Cerebellar nuclear complex (tissue), 1 donor: ENCODE results near the gene LCN6.
"Not testable (repeated sequence)": the region's sequence is repeated elsewhere in the genome, so short reads cannot be mapped to it uniquely, and the experiment has no call there.

Source experiments
- DNase-seq, 2 experiments: peaks; one replicate each; lab custom pipeline; 2025; lab: John Stamatoyannopoulos, UW

LCN6 gene

GRCh38 chr9:136759436-136760325 is 11.4 kb upstream of the LCN6 start:
- no peak for DNase-seq

- no peak for DNase-seq
Measured at GRCh38 chr9:136759001-136759400, 10.7 kb upstream of the LCN6 start.

- DNase-seq = no peak
Measured at GRCh38 chr9:136757751-136758140, 9.4 kb upstream of the LCN6 start.

- peak in 1 of 2 experiments; percentile 19 for DNase-seq
Measured at GRCh38 chr9:136757328-136757727, 9.0 kb upstream of the LCN6 start.

GRCh38 chr9:136756836-136757235 is 8.5 kb upstream of the LCN6 start:
- no peak for DNase-seq

GRCh38 chr9:136756134-136756438 is 7.8 kb upstream of the LCN6 start:
- DNase-seq = no peak

- DNase-seq = not testable (repeated sequence)
Measured at GRCh38 chr9:136755302-136756133, 7.2 kb upstream of the LCN6 start.

- DNase-seq = no peak
Measured at GRCh38 chr9:136754626-136755301, 6.4 kb upstream of the LCN6 start.

- DNase-seq = no peak
Measured at GRCh38 chr9:136754059-136754572, 5.8 kb upstream of the LCN6 start.

- DNase-seq = no peak
Measured at GRCh38 chr9:136753371-136754058, 5.2 kb upstream of the LCN6 start.

- no peak for DNase-seq
Measured at GRCh38 chr9:136751814-136752213, 3.5 kb upstream of the LCN6 start.

GRCh38 chr9:136751244-136751643 is 2.9 kb upstream of the LCN6 start:
- no peak for DNase-seq

- no peak for DNase-seq
Measured at GRCh38 chr9:136750526-136750925, 2.2 kb upstream of the LCN6 start.

- no peak for DNase-seq
Measured at GRCh38 chr9:136748666-136749611, 614 bp upstream of the LCN6 start.

GRCh38 chr9:136747161-136748060 is 914 bp downstream of the LCN6 start:
- DNase-seq = no peak

- DNase-seq = no peak
Measured at GRCh38 chr9:136746621-136747020, 1.7 kb downstream of the LCN6 start.

GRCh38 chr9:136746155-136746490 is 2.2 kb downstream of the LCN6 start:
- no peak for DNase-seq

- DNase-seq = no peak
Measured at GRCh38 chr9:136745389-136746154, 2.8 kb downstream of the LCN6 start.

- no peak for DNase-seq
Measured at GRCh38 chr9:136744773-136745172, 3.6 kb downstream of the LCN6 start.
